ENCODE data around the gene PLPP3.

Gene PLPP3

GRCh38 chr1:56482486-56482885 lies 96.9 kb downstream of the PLPP3 start:
- no peak for DNase-seq (ENCODE audit: low read depth)
- H3K4me3 ChIP-seq (ENCODE audit: control insufficient read depth, low read depth, low read length) = no peak overlapping the region
- TF ChIP-seq CTCF (conservative IDR thresholded peaks at IDR 0.05; ENCODE audit: control insufficient read depth, insufficient read depth, low read depth, low read length) = no peak

GRCh38 chr1:56481140-56481694 lies 98.1 kb downstream of the PLPP3 start:
- no peak for DNase-seq (ENCODE audit: low read depth)
- no peak overlapping the region for H3K4me3 ChIP-seq (ENCODE audit: control insufficient read depth, low read depth, low read length)
- TF ChIP-seq CTCF (conservative IDR thresholded peaks at IDR 0.05; ENCODE audit: control insufficient read depth, insufficient read depth, low read depth, low read length) = no peak

- no peak overlapping the region for H3K4me3 ChIP-seq (ENCODE audit: control insufficient read depth, low read depth, low read length)
- no peak for DNase-seq (ENCODE audit: low read depth)
- TF ChIP-seq CTCF (conservative IDR thresholded peaks at IDR 0.05; ENCODE audit: control insufficient read depth, insufficient read depth, low read depth, low read length) = no peak
Measured at GRCh38 chr1:56478734-56479133, 100.6 kb downstream of the PLPP3 start.

- peak; percentile 59 for DNase-seq (ENCODE audit: low read depth)
Measured at GRCh38 chr1:56477164-56478111, 101.9 kb downstream of the PLPP3 start.

GRCh38 chr1:56473582-56474270 lies 105.6 kb downstream of the PLPP3 start:
- H3K4me3 ChIP-seq (ENCODE audit: control insufficient read depth, low read depth, low read length) = no peak overlapping the region
- peak; percentile 54 for DNase-seq (ENCODE audit: low read depth)
- no peak for TF ChIP-seq CTCF (conservative IDR thresholded peaks at IDR 0.05; ENCODE audit: control insufficient read depth, insufficient read depth, low read depth, low read length)

More at GRCh38 chr1:56477164-56478111, 101.9 kb downstream of the PLPP3 start:
- TF ChIP-seq CTCF (conservative IDR thresholded peaks at IDR 0.05; ENCODE audit: control insufficient read depth, insufficient read depth, low read depth, low read length) = no peak
- peak overlapping the region; percentile 49 for H3K4me3 ChIP-seq (ENCODE audit: control insufficient read depth, low read depth, low read length)

GRCh38 chr1:56472860-56473259 lies 106.5 kb downstream of the PLPP3 start:
- H3K4me3 ChIP-seq (ENCODE audit: control insufficient read depth, low read depth, low read length) = no peak overlapping the region
- TF ChIP-seq CTCF (conservative IDR thresholded peaks at IDR 0.05; ENCODE audit: control insufficient read depth, insufficient read depth, low read depth, low read length) = no peak
- no peak for DNase-seq (ENCODE audit: low read depth)

All from fibroblast of mammary gland (primary cell).